Activated T-helper 1 cell treated with anti-CD3 and anti-CD28 coated beads, Interleukin-12 subunit alpha, Interleukin-12 subunit beta, Interleukin-2, Interleukin-4 antibody, amounts not matched to agents 30 ng/mL and 10 ng/mL and 1 ng/mL, durations not matched to agents 14 hours and 24 hours and 36 hours (primary cell): ENCODE measurements around the gene WDR54. TPM values are rescaled to one million over a fixed set of nuclear protein-coding genes. Genes with fewer than 3 reads are reported as not detected.

Experiments used
- DNase-seq: peaks from one replicate; pipeline ENCODE4 v3.0.0; 2021; ENCODE audit warnings: low spot score
- H3K27ac Mint-ChIP-seq: one replicate; pipeline ENCODE4 v1.8.0; 2021; ENCODE audit warnings: mild to moderate bottlenecking, mixed read lengths
- H3K27me3 Mint-ChIP-seq: one replicate; pipeline ENCODE4 v1.8.0; 2022; ENCODE audit warnings: mild to moderate bottlenecking, moderate library complexity, mixed read lengths; ENCODE audit not compliant: insufficient read depth
- H3K36me3 Mint-ChIP-seq: one replicate; pipeline ENCODE4 v1.8.0; 2021; ENCODE audit warnings: low read depth, mixed read lengths
- H3K4me1 Mint-ChIP-seq: one replicate; pipeline ENCODE4 v1.8.0; 2021; ENCODE audit warnings: low read depth, mixed read lengths
- H3K4me3 Mint-ChIP-seq: one replicate; pipeline ENCODE4 v1.8.0; 2021; ENCODE audit warnings: mild to moderate bottlenecking, moderate library complexity, mixed read lengths
- H3K9me3 Mint-ChIP-seq: one replicate; pipeline ENCODE4 v1.8.0; 2021; ENCODE audit warnings: mixed read lengths
- intact Hi-C: fragments of 100-400 bp; cut with micrococcal nuclease; formaldehyde crosslinking; loops from one replicate; pipeline ENCODE4 v1.15.1; 2024
- total RNA-seq: library from RNA; stranded (reverse); gene quantifications from 2 replicates; pipeline ENCODE4 v1.2.3, GENCODE V29; 2022

The WDR54 gene
- total RNA-seq, 1 donor from 2014 or later: 58.6 TPM

DNA sequence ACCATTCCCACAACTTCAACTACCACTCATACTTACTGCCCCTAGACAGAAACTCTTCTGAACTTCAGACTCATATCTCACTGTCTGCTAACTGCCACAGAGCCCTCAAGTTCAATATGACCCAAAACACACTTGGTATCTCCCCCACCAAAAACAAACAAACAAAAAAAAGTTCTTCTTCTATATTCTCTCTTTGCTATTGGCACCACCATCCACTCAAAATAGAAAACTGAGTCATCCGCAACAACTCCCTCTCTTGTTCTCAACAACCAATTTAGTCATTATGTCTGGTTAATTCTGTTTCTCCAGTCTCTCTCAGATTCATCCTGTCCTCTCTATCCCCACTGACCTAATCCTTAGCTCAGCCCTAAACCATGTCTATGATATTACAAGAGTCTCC, 34.2 kb upstream of the WDR54 start:
- Mint-ChIP-seq H3K27me3 (no peaks in the 10 kb centered on the region), H3K4me1 (no peaks in the 10 kb centered on the region), H3K36me3 (no peaks in the 10 kb centered on the region), H3K27ac (no peak overlapping the region), H3K9me3 (no peaks in the 10 kb centered on the region), H3K4me3 (no peak overlapping the region)
- intact Hi-C loops: no loop called here
- no peak for DNase-seq

- intact Hi-C loops: loop anchor here (1.0 to 10.0 kb wide), 4 partner anchors 123 to 1006 kb away; partner anchors contain the start of genes ALMS1 and MOB1A
- H3K9me3 Mint-ChIP-seq: no peaks in the 10 kb centered on the region
Observed at GRCh38 chr2:74390606-74391005, 30.9 kb upstream of the WDR54 start.

DNA sequence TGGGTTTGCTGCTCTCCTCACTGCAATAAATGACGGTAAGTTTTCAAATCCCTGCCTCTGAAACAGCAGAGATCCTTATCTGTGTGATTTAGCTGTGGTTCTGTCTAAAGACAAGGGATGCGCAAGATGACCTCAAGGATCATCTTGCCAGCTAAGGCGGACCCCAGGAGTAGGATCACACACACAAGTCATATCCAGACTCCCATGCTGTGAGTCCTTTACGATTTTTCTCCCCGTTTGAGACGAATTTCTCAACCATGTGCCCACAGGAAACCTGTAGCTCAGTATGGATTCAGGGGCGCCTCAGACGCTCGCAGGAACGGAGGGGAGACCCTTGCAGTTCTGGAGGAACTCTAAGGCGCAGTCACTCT, 30.3 kb upstream of the WDR54 start:
- Mint-ChIP-seq H3K9me3 (no peaks in the 10 kb centered on the region), H3K4me1 (no peaks in the 10 kb centered on the region), H3K4me3 (no peak overlapping the region), H3K27ac (peak overlapping the region; percentile 78), H3K27me3 (peaks cover 10% of the 10 kb centered on the region), H3K36me3 (no peaks in the 10 kb centered on the region)
- intact Hi-C loops: loop anchor here (1.0 to 10.0 kb wide), 4 partner anchors 124 to 1006 kb away; partner anchors contain the start of genes ALMS1 and MOB1A
- DNase-seq: no peak

More at GRCh38 chr2:74390606-74391005, 30.9 kb upstream of the WDR54 start:
- H3K27me3 Mint-ChIP-seq: peaks cover 10% of the 10 kb centered on the region
- no peaks in the 10 kb centered on the region for H3K36me3 Mint-ChIP-seq
- H3K27ac Mint-ChIP-seq: no peak overlapping the region
- DNase-seq: no peak
- no peaks in the 10 kb centered on the region for H3K4me1 Mint-ChIP-seq
- no peak overlapping the region for H3K4me3 Mint-ChIP-seq

GRCh38 chr2:74391580-74392448, 29.7 kb upstream of the WDR54 start:
- H3K4me1 Mint-ChIP-seq: no peaks in the 10 kb centered on the region
- intact Hi-C loops: loop anchor here (1.0 to 10.0 kb wide), 12 partner anchors 29 to 1007 kb away; partner anchors contain the start of genes ALMS1, AUP1, C2orf81 and HTRA2
- peaks cover 10% of the 10 kb centered on the region for H3K27me3 Mint-ChIP-seq
- H3K4me3 Mint-ChIP-seq: peak overlapping the region; percentile 43
- H3K9me3 Mint-ChIP-seq: no peaks in the 10 kb centered on the region
- peak; percentile 88 for DNase-seq
- no peaks in the 10 kb centered on the region for H3K36me3 Mint-ChIP-seq
- peak overlapping the region; percentile 98 for H3K27ac Mint-ChIP-seq

DNA sequence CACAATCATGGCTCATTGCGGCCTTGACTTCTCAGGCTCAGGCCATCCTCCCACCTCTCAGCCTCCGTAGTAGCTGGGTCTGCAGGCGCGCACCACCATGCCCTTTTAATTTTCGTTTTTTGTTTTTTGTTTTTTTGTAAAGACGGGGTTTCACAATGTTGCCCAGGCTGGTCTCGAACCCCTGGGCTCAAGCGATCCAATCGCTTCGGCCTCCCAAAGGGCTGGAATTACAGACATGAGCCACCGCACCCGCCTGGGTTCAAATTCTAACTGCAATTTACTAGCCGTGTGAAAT, 29.1 kb upstream of the WDR54 start:
- no peak for DNase-seq
- no peaks in the 10 kb centered on the region for H3K36me3 Mint-ChIP-seq
- H3K4me3 Mint-ChIP-seq: peak overlapping the region; percentile 43
- H3K9me3 Mint-ChIP-seq: no peaks in the 10 kb centered on the region
- intact Hi-C loops: loop anchor here (1.0 to 10.0 kb wide), 11 partner anchors 29 to 1008 kb away; partner anchors contain the start of genes ALMS1, AUP1, C2orf81 and HTRA2
- no peak overlapping the region for H3K27ac Mint-ChIP-seq
- H3K4me1 Mint-ChIP-seq: no peaks in the 10 kb centered on the region
- H3K27me3 Mint-ChIP-seq: peaks cover 11% of the 10 kb centered on the region

DNA sequence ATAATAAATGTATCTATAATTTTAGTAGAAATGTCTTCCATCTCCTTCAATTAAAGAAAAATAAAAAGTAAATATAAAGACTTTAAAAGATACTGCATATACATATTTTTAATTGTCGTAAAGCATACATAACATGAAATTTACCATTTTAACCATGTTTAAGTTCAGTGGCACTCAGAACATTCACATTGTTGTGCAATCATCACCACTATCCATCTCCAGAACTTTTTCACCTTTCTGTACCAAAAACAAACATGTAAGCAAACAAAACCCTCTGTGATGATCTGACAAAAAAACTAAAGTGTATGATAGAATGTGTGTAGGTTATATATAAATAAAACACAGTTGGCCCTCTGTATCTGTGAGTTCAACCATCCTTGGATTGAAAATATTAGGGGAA, 28.0 kb upstream of the WDR54 start:
- H3K36me3 Mint-ChIP-seq: no peaks in the 10 kb centered on the region
- no peaks in the 10 kb centered on the region for H3K4me1 Mint-ChIP-seq
- peaks cover 11% of the 10 kb centered on the region for H3K27me3 Mint-ChIP-seq
- no peak overlapping the region for H3K27ac Mint-ChIP-seq
- H3K9me3 Mint-ChIP-seq: no peaks in the 10 kb centered on the region
- intact Hi-C loops: loop anchor here (2.0 to 10.0 kb wide), 5 partner anchors 59 to 1009 kb away; partner anchors contain the start of genes ALMS1 and TPRKB
- H3K4me3 Mint-ChIP-seq: no peak overlapping the region
- no peak for DNase-seq

GRCh38 chr2:74396149-74396548, 25.4 kb upstream of the WDR54 start:
- H3K9me3 Mint-ChIP-seq: no peaks in the 10 kb centered on the region
- intact Hi-C loops: loop anchor here (10.0 kb wide), 1 partner anchor 1011 kb away; the partner anchor contains the start of gene ALMS1

GRCh38 chr2:74399785-74400184, 21.7 kb upstream of the WDR54 start:
- peaks cover 9% of the 10 kb centered on the region for H3K4me1 Mint-ChIP-seq
- H3K27ac Mint-ChIP-seq: no peak overlapping the region
- no peaks in the 10 kb centered on the region for H3K9me3 Mint-ChIP-seq
- H3K27me3 Mint-ChIP-seq: peaks cover 12% of the 10 kb centered on the region
- intact Hi-C loops: loop anchor here (2.0 to 10.0 kb wide), 3 partner anchors 79 to 1015 kb away; partner anchors contain the start of gene ALMS1
- DNase-seq: no peak
- H3K36me3 Mint-ChIP-seq: no peaks in the 10 kb centered on the region
- H3K4me3 Mint-ChIP-seq: no peak overlapping the region

More at GRCh38 chr2:74396149-74396548, 25.4 kb upstream of the WDR54 start:
- Mint-ChIP-seq H3K4me1 (peaks cover 9% of the 10 kb centered on the region), H3K27me3 (peaks cover 11% of the 10 kb centered on the region), H3K4me3 (no peak overlapping the region), H3K36me3 (no peaks in the 10 kb centered on the region), H3K27ac (no peak overlapping the region)
- no peak for DNase-seq

GRCh38 chr2:74401891-74402290, 19.6 kb upstream of the WDR54 start:
- H3K4me3 Mint-ChIP-seq: no peak overlapping the region

DNA sequence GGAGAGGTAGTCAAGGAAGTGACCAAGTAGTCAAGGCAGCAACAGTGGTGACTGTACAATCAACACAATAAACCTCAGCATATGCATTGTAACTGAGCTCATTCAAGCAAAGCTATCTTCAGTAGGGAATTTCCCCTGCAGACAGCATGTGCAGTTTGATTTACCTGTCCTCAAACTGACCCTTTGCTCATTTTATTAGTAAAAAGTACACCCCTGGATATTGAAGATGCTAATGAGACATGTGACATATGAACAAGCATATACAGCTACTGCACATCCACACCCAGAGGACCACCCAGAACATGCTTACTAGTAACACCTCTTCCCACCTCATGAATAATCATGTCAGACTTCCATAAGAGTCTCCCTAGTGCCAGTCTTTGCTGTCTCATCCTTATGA, 15.5 kb upstream of the WDR54 start:
- Mint-ChIP-seq H3K4me1 (no peaks in the 10 kb centered on the region), H3K27me3 (peaks cover 17% of the 10 kb centered on the region), H3K36me3 (no peaks in the 10 kb centered on the region), H3K4me3 (no peak overlapping the region), H3K27ac (no peak overlapping the region), H3K9me3 (no peaks in the 10 kb centered on the region)
- intact Hi-C loops: no loop called here
- DNase-seq: no peak

More at GRCh38 chr2:74401891-74402290, 19.6 kb upstream of the WDR54 start:
- no peak for DNase-seq
- Mint-ChIP-seq H3K27me3 (peaks cover 14% of the 10 kb centered on the region), H3K27ac (no peak overlapping the region), H3K4me1 (peaks cover 9% of the 10 kb centered on the region), H3K9me3 (no peaks in the 10 kb centered on the region), H3K36me3 (no peaks in the 10 kb centered on the region)
- intact Hi-C loops: loop anchor here (2.0 kb wide), 1 partner anchor 151 kb away; no protein-coding TSS in a partner anchor

DNA sequence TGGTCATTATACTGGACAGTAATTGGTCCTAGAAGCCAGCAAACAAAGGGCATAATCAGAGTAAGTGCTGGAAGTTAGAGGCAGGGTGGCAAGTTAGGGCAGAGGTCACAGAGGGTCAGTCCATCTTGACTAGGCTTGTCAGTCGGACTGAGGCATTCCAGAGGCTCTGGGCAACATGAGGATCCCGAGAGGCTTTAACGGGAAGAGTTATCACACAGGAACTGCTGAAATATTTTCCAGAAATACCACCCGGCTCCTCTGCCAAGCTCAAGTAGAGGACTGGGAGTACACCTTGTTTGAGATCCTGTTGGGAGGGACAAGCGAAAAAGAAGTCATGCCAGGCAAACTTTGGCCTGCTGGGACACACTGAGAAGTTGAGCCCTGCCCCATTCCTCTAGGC, 13.8 kb upstream of the WDR54 start:
- Mint-ChIP-seq H3K4me3 (no peak overlapping the region), H3K9me3 (no peaks in the 10 kb centered on the region), H3K36me3 (no peaks in the 10 kb centered on the region), H3K27me3 (peaks cover 14% of the 10 kb centered on the region), H3K4me1 (no peaks in the 10 kb centered on the region), H3K27ac (no peak overlapping the region)
- intact Hi-C loops: no loop called here
- no peak for DNase-seq

DNA sequence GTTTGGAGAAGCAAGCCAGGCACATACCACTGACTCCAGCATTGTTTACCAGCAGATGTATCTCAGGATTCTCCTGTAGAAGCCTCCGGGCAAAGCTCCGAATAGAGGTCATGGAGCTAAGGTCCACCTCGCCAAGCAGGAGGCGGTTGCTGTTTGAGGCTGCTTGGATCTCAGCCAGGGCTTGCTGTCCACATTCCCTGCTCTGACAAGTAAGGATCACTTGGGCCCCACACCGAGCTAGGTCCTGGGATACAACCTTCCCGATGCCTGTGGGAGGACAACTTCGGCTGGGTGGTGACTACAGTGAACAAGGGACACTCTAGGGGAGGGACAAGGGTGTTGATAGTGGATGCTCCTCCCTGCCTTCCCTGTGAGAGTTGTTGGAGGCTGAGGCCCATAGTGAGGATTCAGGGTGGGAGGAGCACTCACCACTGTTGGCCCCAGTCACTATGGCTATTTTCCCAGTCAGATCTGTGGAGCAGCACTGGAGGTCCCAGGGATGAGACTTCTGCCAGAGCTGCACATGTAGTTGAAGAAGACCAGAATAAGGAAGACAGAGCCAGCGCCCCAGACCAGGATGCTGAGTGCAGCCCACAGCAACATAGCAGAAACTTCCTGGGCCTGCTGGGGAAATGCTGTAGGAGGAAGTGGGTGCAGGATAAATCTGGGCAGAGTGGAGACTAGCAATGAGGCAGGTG, 8.4 kb upstream of the WDR54 start:
- DNase-seq: no peak
- intact Hi-C loops: no loop called here
- Mint-ChIP-seq H3K27ac (no peak overlapping the region), H3K9me3 (no peaks in the 10 kb centered on the region), H3K4me1 (peaks cover 21% of the 10 kb centered on the region), H3K4me3 (no peak overlapping the region), H3K27me3 (peaks cover 5% of the 10 kb centered on the region), H3K36me3 (no peaks in the 10 kb centered on the region)

DNA sequence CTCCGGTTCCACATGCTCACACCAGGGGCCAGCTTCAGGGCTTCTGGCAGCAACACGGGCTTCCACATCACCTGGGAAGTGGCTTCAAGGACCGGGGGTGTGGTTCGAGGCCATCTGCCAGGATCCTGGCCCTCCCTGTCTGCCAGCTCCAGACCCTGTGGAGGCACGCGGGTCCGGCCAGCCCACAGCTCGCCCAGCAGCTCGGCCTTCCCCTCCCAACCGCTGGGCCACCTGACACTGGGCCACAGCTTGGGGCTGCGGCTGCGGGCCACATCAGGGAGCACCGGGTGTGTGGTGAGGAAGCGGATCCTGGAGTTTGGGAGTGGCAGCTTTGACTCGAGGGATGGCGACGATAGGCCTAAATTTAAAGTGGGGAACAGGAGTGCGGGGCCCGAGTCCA, 7.1 kb upstream of the WDR54 start:
- Mint-ChIP-seq H3K4me3 (no peak overlapping the region), H3K27ac (no peak overlapping the region), H3K4me1 (peaks cover 21% of the 10 kb centered on the region), H3K9me3 (no peaks in the 10 kb centered on the region), H3K27me3 (peaks cover 4% of the 10 kb centered on the region), H3K36me3 (no peaks in the 10 kb centered on the region)
- DNase-seq: no peak
- intact Hi-C loops: no loop called here
